Measurements from ENCODE around the gene SLC9A7. TPM values are rescaled to one million over a fixed set of nuclear protein-coding genes. Genes with fewer than 3 reads are reported as not detected.

SLC9A7 gene
- polyA plus RNA-seq, 1 experiment: 21.5 TPM

DNA sequence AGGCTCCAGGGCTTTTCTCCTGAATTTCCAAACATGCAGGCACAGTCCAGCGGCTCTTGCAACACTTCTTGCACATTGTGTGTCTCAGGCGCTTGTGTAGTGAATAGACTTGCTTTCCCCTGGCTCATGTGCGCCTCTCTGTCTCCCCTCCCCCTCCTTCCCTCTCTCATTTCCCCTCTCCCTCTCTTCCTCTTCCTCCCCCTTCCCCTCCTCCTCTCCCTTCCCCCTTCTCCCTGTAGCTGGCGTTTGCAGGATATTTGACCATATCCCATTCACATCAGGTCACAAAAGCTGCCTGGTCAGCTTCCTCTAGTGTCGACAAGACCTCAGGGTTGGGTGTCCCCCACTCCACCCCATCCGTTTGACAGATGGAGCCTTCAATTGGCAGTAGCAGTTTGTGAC lies 182.9 kb downstream of the SLC9A7 start:
- CTCF ChIA-PET: interaction anchor here (0.6 to 0.9 kb wide), 2 partner anchors 53 to 66 kb away, joined by 3 read pairs; no protein-coding TSS in a partner anchor
- no peak for DNase-seq (ENCODE audit: low read depth)
- H3K27me3 ChIP-seq (ENCODE audit: control insufficient read depth, insufficient read depth, low read length): no peaks in the 10 kb centered on the region
- peak overlapping the region; percentile 48 for H3K4me3 ChIP-seq (ENCODE audit: low read depth, low read length)
- POLR2A ChIA-PET: no interaction called here
- TF ChIP-seq, protein P1, sequence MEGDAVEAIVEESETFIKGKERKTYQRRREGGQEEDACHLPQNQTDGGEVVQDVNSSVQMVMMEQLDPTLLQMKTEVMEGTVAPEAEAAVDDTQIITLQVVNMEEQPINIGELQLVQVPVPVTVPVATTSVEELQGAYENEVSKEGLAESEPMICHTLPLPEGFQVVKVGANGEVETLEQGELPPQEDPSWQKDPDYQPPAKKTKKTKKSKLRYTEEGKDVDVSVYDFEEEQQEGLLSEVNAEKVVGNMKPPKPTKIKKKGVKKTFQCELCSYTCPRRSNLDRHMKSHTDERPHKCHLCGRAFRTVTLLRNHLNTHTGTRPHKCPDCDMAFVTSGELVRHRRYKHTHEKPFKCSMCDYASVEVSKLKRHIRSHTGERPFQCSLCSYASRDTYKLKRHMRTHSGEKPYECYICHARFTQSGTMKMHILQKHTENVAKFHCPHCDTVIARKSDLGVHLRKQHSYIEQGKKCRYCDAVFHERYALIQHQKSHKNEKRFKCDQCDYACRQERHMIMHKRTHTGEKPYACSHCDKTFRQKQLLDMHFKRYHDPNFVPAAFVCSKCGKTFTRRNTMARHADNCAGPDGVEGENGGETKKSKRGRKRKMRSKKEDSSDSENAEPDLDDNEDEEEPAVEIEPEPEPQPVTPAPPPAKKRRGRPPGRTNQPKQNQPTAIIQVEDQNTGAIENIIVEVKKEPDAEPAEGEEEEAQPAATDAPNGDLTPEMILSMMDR (IDR thresholded peaks at IDR 0.05; ENCODE audit: insufficient read depth, low read depth, low read length): no peak
- H3K36me3 ChIP-seq (ENCODE audit: control insufficient read depth, insufficient read depth, low read length): no peaks in the 10 kb centered on the region

- ChIA-PET POLR2A (no interaction called here), CTCF (interaction anchor here (0.9 kb wide), 1 partner anchor 66 kb away, joined by 3 read pairs; no protein-coding TSS in a partner anchor)
- DNase-seq (ENCODE audit: low read depth): no peak
- peak overlapping the region; percentile 48 for H3K4me3 ChIP-seq (ENCODE audit: low read depth, low read length)
- no peaks in the 10 kb centered on the region for H3K36me3 ChIP-seq (ENCODE audit: control insufficient read depth, insufficient read depth, low read length)
- TF ChIP-seq, protein P1 (IDR thresholded peaks at IDR 0.05; ENCODE audit: insufficient read depth, low read depth, low read length): no peak
- H3K27me3 ChIP-seq (ENCODE audit: control insufficient read depth, insufficient read depth, low read length): no peaks in the 10 kb centered on the region
Observed at GRCh38 chrX:46575586-46575985, 183.3 kb downstream of the SLC9A7 start.

GRCh38 chrX:46574774-46575381 lies 184.0 kb downstream of the SLC9A7 start:
- ChIA-PET POLR2A (no interaction called here), CTCF (no interaction called here)
- peak overlapping the region; percentile 48 for H3K4me3 ChIP-seq (ENCODE audit: low read depth, low read length)
- TF ChIP-seq, protein P1 (IDR thresholded peaks at IDR 0.05; ENCODE audit: insufficient read depth, low read depth, low read length): no peak
- H3K36me3 ChIP-seq (ENCODE audit: control insufficient read depth, insufficient read depth, low read length): no peaks in the 10 kb centered on the region
- no peaks in the 10 kb centered on the region for H3K27me3 ChIP-seq (ENCODE audit: control insufficient read depth, insufficient read depth, low read length)
- no peak for DNase-seq (ENCODE audit: low read depth)

DNA sequence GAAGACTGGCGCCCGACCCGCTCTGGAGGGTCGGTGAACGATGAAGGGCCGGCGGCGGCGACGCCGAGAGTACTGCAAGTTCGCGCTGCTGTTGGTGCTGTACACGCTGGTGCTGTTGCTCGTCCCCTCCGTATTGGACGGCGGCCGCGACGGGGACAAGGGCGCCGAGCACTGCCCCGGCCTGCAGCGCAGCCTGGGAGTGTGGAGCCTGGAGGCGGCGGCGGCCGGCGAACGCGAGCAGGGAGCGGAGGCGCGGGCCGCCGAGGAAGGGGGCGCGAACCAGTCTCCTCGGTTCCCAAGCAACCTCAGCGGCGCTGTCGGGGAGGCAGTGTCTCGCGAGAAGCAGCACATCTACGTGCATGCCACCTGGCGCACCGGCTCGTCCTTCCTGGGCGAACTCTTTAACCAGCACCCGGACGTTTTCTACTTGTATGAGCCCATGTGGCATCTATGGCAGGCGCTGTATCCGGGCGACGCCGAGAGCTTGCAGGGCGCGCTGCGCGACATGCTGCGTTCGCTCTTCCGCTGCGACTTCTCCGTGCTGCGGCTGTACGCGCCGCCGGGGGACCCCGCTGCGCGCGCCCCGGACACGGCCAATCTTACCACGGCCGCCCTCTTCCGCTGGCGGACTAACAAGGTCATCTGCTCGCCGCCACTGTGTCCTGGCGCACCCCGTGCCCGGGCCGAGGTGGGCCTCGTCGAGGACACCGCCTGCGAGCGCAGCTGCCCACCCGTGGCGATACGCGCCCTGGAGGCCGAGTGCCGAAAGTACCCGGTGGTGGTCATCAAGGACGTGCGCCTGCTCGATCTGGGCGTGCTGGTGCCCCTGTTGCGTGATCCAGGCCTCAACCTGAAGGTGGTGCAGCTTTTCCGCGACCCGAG lies 184.8 kb downstream of the SLC9A7 start:
- DNase-seq (ENCODE audit: low read depth): no peak
- H3K27me3 ChIP-seq (ENCODE audit: control insufficient read depth, insufficient read depth, low read length): no peaks in the 10 kb centered on the region
- ChIA-PET CTCF (no interaction called here), POLR2A (no interaction called here)
- TF ChIP-seq, protein P1 (IDR thresholded peaks at IDR 0.05; ENCODE audit: insufficient read depth, low read depth, low read length): no peak
- peak overlapping the region; percentile 48 for H3K4me3 ChIP-seq (ENCODE audit: low read depth, low read length)
- no peaks in the 10 kb centered on the region for H3K36me3 ChIP-seq (ENCODE audit: control insufficient read depth, insufficient read depth, low read length)

DNA sequence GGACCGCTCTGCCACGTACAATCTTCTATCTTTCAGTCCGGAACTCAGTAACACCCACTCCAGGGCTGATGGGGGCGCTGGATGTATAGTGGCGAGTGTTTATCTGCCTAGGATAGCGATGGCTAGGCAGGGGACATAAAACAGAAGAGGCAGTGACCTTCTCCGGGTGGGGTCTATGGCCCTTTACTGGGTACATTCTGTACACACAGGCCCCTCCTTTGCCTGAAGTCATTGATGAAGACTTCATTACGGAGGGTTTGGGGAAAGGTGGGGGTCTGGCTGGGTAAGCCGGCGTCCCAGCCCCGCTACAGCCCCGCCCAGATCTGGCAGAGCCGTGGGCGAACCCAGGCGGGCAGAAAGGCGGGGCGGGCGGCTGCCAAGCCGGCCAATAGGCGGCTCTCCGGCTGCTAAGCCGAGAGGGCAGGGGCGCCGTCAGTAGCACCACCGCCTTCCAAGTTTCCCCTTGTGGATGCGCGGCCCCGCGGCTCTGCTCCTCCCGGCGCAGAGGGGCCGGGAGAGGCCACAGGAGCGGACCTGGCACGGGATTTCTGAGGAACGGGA lies 185.5 kb downstream of the SLC9A7 start, which contains the start of gene CHST7:
TSS of gene CHST7 (plus strand) at position 435 of the 561 bp plus-strand sequence. CDS start 167 bp downstream, outside the sequence.
- no peak for DNase-seq (ENCODE audit: low read depth)
- Histone ChIP-seq H3K4me3 (ENCODE audit: low read depth, low read length) (peak within 1 kb of the TSS; percentile 48), H3K27me3 (ENCODE audit: control insufficient read depth, insufficient read depth, low read length) (no peaks in the 10 kb centered on the region), H3K36me3 (ENCODE audit: control insufficient read depth, insufficient read depth, low read length) (no peaks in the 10 kb centered on the region)
- CTCF ChIA-PET: no interaction called here
- TF ChIP-seq, protein P1 (IDR thresholded peaks at IDR 0.05; ENCODE audit: insufficient read depth, low read depth, low read length): peak; percentile 39
- POLR2A ChIA-PET: no interaction called here

All from BJ (cell line).